Measurements from ENCODE around the gene QRSL1.

DNA sequence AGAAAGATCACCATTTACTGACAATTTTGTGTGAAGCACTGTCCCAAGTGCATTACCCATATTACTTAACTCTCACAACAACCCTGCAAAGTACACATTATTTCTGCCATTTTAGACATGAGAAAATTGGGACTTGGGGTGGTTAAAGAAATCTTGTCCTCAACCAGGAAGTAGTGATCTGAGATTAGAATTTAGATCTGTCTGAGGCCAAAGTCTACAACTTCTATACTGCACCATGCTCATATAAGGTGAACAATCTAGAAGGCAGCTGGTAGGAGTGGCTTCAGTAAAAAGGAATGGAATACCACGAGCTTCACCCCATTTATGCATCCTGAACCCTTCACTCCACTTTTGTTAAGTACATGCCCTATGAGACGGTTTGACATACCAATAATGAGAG, 87.6 kb downstream of the QRSL1 start:
- TF ChIP-seq, protein P1, sequence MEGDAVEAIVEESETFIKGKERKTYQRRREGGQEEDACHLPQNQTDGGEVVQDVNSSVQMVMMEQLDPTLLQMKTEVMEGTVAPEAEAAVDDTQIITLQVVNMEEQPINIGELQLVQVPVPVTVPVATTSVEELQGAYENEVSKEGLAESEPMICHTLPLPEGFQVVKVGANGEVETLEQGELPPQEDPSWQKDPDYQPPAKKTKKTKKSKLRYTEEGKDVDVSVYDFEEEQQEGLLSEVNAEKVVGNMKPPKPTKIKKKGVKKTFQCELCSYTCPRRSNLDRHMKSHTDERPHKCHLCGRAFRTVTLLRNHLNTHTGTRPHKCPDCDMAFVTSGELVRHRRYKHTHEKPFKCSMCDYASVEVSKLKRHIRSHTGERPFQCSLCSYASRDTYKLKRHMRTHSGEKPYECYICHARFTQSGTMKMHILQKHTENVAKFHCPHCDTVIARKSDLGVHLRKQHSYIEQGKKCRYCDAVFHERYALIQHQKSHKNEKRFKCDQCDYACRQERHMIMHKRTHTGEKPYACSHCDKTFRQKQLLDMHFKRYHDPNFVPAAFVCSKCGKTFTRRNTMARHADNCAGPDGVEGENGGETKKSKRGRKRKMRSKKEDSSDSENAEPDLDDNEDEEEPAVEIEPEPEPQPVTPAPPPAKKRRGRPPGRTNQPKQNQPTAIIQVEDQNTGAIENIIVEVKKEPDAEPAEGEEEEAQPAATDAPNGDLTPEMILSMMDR (IDR thresholded peaks at IDR 0.05): no peak
- TF ChIP-seq POLR2A (IDR thresholded peaks at IDR 0.05): no peak

Data from testis (tissue), 2 donors.